Loucy (cell line): ENCODE measurements around the gene PBOV1.

ENCODE experiments used
- H2AFZ ChIP-seq: fragments of 200-600 bp; sonication (generic); 2 replicates; pipeline ENCODE4 v1.6.0; 2016; ENCODE audit warnings: antibody characterized with exemption, mild to moderate bottlenecking, low read length, moderate library complexity
- H3F3A ChIP-seq: fragments of 200-600 bp; 2 replicates; pipeline ENCODE4 v1.6.0; 2016; ENCODE audit warnings: antibody characterized with exemption, low read depth, mild to moderate bottlenecking
- H3K27me3 ChIP-seq: fragments of 200-600 bp; sonication (generic); 2 replicates; pipeline ENCODE4 v1.6.1; 2014; ENCODE audit warnings: low read length, mild to moderate bottlenecking; ENCODE audit not compliant: insufficient read depth, poor library complexity, severe bottlenecking
- H3K36me3 ChIP-seq: fragments of 200-600 bp; sonication (generic); 2 replicates; pipeline ENCODE4 v1.6.1; 2016; ENCODE audit warnings: low read length; ENCODE audit not compliant: insufficient read depth
- H3K4me1 ChIP-seq: fragments of 200-600 bp; sonication (generic); 2 replicates; pipeline ENCODE4 v1.5.1; 2014; ENCODE audit warnings: low read length, mild to moderate bottlenecking; ENCODE audit not compliant: insufficient read depth, poor library complexity, severe bottlenecking
- H3K4me2 ChIP-seq: fragments of 200-600 bp; sonication (generic); 2 replicates; pipeline ENCODE4 v1.6.0; 2014; ENCODE audit warnings: antibody characterized with exemption, low read length, low read depth, mild to moderate bottlenecking; ENCODE audit not compliant: poor library complexity, severe bottlenecking
- H3K4me3 ChIP-seq: fragments of 200-600 bp; sonication (generic); 2 replicates; pipeline ENCODE4 v1.5.1; 2014; ENCODE audit warnings: low read length, mild to moderate bottlenecking, mixed read lengths; ENCODE audit not compliant: poor library complexity, severe bottlenecking
- H3K79me2 ChIP-seq: fragments of 200-600 bp; sonication (generic); 2 replicates; pipeline ENCODE4 v1.6.1; 2014; ENCODE audit warnings: low read length; ENCODE audit not compliant: insufficient read depth
- H3K9ac ChIP-seq: fragments of 200-600 bp; sonication (generic); 2 replicates; pipeline ENCODE4 v1.6.0; 2014; ENCODE audit warnings: mild to moderate bottlenecking, low read depth, low read length, moderate library complexity; ENCODE audit not compliant: poor library complexity, severe bottlenecking
- H3K9me2 ChIP-seq: fragments of 200-600 bp; sonication (generic); replicated peaks from 2 replicates; pipeline ENCODE4 v1.6.1; 2016; ENCODE audit warnings: low read depth, low read length, mixed read lengths
- H3K9me3 ChIP-seq: fragments of 200-600 bp; sonication (generic); 2 replicates; pipeline ENCODE4 v1.6.1; 2014; ENCODE audit warnings: mild to moderate bottlenecking, antibody characterized with exemption, low read length, low read depth; ENCODE audit not compliant: insufficient read depth
- H4K20me1 ChIP-seq: fragments of 200-600 bp; sonication (generic); 2 replicates; pipeline ENCODE4 v1.6.0; 2014; ENCODE audit warnings: antibody characterized with exemption, low read length, mild to moderate bottlenecking; ENCODE audit not compliant: insufficient read depth, poor library complexity, severe bottlenecking
- EZH2phosphoT487 ChIP-seq: fragments of 200-600 bp; IDR thresholded peaks from 2 replicates; pipeline ENCODE4 v1.6.1; 2018; ENCODE audit warnings: antibody characterized with exemption, mild to moderate bottlenecking, moderate library complexity, borderline replicate concordance
- TF ChIP-seq, protein P1 (sequence below): fragments of 200-600 bp; sonication (generic); conservative IDR thresholded peaks from 2 replicates; pipeline ENCODE4 v1.5.1; 2014; ENCODE audit warnings: mild to moderate bottlenecking, antibody characterized with exemption, low read length

The PBOV1 gene

DNA sequence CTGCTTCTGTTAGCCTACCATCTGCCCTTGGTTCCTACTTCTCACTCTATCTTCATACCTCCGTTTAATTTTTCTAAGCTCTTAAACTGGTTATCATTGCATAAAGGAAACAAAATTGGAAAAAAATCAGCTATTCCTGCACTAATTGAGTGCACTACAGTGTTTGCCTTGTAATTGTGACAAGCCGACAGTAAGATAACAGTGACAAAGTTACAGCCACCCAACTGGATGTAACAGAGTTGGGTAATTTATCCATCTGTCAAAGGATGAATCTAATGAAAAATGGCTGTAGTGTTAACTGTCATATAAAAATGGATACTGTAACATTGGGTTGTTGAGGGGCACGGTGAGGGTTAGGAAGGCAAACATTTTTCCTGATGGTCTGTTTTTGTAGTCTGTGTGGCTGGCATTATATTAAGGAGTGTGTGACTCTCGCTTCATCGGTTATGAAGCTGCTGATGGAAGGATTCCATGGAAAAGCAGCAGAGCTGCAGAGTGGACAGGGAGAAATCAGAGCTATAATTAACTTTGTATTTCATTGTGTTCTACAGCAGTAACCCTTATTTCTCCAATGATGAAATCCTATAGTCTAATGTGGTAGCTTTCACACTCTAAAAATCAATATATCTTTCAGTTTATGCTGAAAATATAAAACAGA is 12.7 kb downstream of the PBOV1 start:
- Histone ChIP-seq H3K4me1 (no peaks in the 10 kb centered on the region), H2AFZ (no peak overlapping the region), H3K9me2 (no peaks in the 10 kb centered on the region), H3K79me2 (no peaks in the 10 kb centered on the region), H3K36me3 (no peaks in the 10 kb centered on the region), H3K27me3 (no peaks in the 10 kb centered on the region), H3K4me2 (no peak overlapping the region), H3K9ac (no peak overlapping the region), H3K4me3 (no peak overlapping the region), H3K9me3 (no peaks in the 10 kb centered on the region), H4K20me1 (no peaks in the 10 kb centered on the region), H3F3A (no peaks in the 10 kb centered on the region)
- TF ChIP-seq, protein P1, sequence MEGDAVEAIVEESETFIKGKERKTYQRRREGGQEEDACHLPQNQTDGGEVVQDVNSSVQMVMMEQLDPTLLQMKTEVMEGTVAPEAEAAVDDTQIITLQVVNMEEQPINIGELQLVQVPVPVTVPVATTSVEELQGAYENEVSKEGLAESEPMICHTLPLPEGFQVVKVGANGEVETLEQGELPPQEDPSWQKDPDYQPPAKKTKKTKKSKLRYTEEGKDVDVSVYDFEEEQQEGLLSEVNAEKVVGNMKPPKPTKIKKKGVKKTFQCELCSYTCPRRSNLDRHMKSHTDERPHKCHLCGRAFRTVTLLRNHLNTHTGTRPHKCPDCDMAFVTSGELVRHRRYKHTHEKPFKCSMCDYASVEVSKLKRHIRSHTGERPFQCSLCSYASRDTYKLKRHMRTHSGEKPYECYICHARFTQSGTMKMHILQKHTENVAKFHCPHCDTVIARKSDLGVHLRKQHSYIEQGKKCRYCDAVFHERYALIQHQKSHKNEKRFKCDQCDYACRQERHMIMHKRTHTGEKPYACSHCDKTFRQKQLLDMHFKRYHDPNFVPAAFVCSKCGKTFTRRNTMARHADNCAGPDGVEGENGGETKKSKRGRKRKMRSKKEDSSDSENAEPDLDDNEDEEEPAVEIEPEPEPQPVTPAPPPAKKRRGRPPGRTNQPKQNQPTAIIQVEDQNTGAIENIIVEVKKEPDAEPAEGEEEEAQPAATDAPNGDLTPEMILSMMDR, result no peak
- no peak for TF ChIP-seq EZH2phosphoT487

DNA sequence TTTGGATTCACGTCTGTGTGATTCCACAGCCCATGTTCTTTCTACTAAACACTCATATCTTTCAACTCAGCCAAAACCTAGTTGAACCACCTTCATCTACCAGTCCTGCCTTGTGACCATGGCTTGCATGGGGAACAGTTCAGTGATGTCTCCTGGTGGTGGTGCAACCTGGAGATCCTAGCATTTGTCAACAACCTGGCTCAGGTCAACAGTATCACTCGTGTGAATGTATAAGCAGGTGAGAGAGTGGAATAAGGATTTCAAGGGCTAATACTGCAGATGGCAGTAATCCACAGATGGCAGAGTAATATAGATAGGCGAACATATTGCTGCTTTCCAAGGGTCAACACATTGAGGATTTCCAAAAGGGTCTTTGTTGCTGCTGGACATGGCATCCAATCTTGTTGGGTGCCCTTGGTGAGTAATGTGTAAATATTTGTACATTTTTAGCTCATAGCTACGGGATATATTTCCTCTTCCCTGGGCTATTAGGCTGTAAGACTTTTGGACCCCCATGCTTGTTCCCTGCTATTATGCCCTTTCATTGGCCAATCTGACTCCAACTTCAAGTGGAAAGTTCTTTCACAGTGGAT is 13.4 kb downstream of the PBOV1 start:
- H3K27me3 ChIP-seq, result no peaks in the 10 kb centered on the region
- H3K79me2 ChIP-seq, result no peaks in the 10 kb centered on the region
- no peaks in the 10 kb centered on the region for H3K4me1 ChIP-seq
- H3K9ac ChIP-seq, result no peak overlapping the region
- H3K36me3 ChIP-seq, result no peaks in the 10 kb centered on the region
- TF ChIP-seq, protein P1, result no peak
- no peak for TF ChIP-seq EZH2phosphoT487
- H3F3A ChIP-seq, result no peaks in the 10 kb centered on the region
- no peaks in the 10 kb centered on the region for H3K9me3 ChIP-seq
- no peak overlapping the region for H3K4me3 ChIP-seq
- H2AFZ ChIP-seq, result no peak overlapping the region
- H4K20me1 ChIP-seq, result no peaks in the 10 kb centered on the region
- no peak overlapping the region for H3K4me2 ChIP-seq
- no peaks in the 10 kb centered on the region for H3K9me2 ChIP-seq

DNA sequence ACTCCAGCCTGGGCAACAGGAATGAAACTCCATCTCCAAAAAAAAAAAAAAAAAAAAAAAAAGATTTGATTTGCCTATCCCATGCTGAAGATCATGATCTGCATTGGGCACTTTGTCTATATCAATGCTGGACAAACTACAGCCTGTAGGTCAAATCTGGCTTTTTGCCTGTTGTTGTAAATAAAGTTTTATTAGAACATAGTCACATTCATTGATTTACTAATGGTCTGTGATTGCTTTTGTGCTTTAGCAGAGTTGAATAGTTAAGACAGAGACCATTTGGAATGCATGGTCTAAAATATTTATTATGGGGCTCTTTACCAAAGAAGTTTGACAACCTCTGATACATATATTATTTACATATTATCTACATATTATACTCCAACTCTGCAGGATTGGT is 14.0 kb downstream of the PBOV1 start:
- Histone ChIP-seq H3K36me3 (no peaks in the 10 kb centered on the region), H3K79me2 (no peaks in the 10 kb centered on the region), H3F3A (no peaks in the 10 kb centered on the region), H3K27me3 (no peaks in the 10 kb centered on the region), H4K20me1 (no peaks in the 10 kb centered on the region), H3K4me1 (no peaks in the 10 kb centered on the region), H3K9me3 (no peaks in the 10 kb centered on the region), H3K4me2 (no peak overlapping the region), H3K4me3 (no peak overlapping the region), H3K9ac (no peak overlapping the region), H3K9me2 (no peaks in the 10 kb centered on the region), H2AFZ (no peak overlapping the region)
- TF ChIP-seq, protein P1, result no peak
- TF ChIP-seq EZH2phosphoT487, result no peak
